ENCODE results near the gene P2RY10.

P2RY10 gene

DNA sequence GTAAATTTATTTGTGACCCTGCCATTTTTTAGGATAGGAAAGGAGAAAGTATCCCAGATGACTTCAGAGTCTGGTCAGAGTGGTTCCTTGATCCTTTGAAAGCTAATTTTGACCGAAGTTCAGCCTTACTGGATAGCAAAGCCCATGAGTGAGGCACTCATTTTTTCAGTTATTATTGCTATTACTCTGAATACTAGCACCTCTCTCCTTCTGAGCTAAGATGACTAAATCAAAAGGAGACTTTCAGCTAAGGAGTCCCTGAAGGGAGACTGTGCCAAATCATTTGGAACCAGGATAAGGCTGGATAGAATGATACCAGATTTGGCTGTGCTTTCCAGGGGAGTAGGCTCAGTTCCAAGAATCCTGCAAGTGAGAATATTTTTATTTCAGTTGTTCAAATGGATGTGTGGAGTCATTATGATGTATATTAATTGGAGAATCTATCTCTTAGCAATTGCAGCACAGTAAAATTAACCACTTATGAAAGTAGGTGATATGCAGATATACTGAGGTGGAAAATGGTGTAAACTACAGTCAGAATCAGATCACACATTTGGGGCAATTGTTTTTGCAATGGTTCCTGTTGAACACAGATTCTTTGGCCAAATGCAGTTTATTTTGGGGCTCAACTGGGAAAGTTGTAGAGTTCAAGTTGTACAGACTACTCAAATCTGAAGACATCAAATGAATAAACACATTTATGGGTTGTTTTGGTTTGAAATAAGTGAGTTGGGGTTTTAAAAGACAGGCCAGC lies 1.2 kb downstream of the P2RY10 start:
- H3K4me3 ChIP-seq (ENCODE audit: low read length) = no peak overlapping the region
- DNase-seq (ENCODE audit: low read depth) = no peak
- TF ChIP-seq, protein P1, sequence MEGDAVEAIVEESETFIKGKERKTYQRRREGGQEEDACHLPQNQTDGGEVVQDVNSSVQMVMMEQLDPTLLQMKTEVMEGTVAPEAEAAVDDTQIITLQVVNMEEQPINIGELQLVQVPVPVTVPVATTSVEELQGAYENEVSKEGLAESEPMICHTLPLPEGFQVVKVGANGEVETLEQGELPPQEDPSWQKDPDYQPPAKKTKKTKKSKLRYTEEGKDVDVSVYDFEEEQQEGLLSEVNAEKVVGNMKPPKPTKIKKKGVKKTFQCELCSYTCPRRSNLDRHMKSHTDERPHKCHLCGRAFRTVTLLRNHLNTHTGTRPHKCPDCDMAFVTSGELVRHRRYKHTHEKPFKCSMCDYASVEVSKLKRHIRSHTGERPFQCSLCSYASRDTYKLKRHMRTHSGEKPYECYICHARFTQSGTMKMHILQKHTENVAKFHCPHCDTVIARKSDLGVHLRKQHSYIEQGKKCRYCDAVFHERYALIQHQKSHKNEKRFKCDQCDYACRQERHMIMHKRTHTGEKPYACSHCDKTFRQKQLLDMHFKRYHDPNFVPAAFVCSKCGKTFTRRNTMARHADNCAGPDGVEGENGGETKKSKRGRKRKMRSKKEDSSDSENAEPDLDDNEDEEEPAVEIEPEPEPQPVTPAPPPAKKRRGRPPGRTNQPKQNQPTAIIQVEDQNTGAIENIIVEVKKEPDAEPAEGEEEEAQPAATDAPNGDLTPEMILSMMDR (IDR thresholded peaks at IDR 0.05; ENCODE audit: insufficient read depth, low read depth, low read length, missing control alignments) = no peak

DNA sequence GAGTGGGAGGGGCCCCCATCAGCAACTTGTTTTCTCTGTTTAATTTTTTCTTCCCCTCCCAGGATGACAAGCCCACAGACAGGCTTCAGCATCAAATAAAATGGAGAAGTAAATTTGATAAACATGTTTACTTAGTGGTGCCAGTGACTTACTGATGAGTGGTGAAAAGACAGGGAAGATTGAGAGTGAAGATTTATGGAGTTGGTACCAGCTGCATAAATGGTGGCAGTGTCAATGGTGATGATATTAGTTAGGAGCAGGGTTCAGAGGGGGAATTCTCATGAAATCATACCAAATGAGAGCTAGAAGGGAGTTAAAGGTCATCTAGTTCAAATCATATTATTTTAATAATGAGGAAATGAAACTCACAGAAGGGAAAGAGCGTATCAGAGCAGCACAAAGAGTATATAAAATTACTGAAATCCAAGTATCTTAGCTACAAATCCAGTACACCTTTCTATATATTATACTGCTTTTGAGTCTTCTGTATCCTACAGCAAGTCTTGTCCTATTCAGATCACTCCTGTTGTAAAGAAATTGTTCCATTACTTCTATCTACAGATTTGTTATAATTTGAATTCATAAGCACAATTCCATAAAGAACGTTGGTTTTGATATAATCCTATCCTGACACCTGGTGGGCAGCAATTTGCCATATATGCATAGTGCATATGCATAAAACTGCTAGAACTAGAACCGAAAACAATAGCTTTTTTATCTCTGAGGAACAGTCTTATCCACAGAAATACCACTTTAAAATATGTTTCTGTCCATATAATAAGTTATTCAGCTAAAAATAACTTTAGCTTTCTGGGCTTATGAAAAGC lies 5.0 kb downstream of the P2RY10 start:
- no peak for DNase-seq (ENCODE audit: low read depth)
- no peak overlapping the region for H3K4me3 ChIP-seq (ENCODE audit: low read length)
- TF ChIP-seq, protein P1 (IDR thresholded peaks at IDR 0.05; ENCODE audit: insufficient read depth, low read depth, low read length, missing control alignments) = no peak

DNA sequence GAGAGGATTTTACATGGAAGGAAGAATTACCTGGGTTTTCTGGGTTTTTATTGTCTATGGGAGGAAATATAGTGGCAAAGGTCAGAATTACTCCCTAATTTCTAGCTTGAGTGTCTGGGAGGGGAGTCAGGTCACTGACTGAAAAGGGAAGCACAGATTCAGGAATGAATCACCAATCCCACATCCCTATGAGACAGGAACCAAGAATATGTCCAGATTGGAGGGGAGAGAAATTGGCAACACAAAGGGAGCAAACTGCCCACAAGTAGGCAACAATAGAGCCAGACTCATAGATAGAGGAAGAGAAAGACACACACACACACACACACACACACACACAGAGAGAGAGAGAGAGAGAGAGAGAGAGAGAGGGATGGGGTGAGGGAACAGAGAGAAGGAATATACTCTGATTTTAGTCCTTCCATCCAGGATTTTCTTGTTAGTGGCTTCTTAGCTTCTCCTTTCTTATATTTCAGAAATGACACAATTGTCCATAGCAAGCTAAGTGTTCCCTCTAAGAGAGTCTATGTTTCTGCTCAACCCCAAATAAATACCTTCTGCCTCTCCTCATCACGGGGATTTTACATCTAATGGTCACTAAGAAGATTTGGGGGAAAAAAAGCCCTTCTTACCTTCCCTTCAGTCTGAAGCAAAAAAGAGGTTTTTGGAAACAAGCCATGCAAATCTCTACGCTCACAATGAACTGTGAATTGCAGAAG lies 12.0 kb downstream of the P2RY10 start:
- no peak overlapping the region for H3K4me3 ChIP-seq (ENCODE audit: low read length)
- no peak for DNase-seq (ENCODE audit: low read depth)
- TF ChIP-seq, protein P1 (IDR thresholded peaks at IDR 0.05; ENCODE audit: insufficient read depth, low read depth, low read length, missing control alignments) = no peak

DNA sequence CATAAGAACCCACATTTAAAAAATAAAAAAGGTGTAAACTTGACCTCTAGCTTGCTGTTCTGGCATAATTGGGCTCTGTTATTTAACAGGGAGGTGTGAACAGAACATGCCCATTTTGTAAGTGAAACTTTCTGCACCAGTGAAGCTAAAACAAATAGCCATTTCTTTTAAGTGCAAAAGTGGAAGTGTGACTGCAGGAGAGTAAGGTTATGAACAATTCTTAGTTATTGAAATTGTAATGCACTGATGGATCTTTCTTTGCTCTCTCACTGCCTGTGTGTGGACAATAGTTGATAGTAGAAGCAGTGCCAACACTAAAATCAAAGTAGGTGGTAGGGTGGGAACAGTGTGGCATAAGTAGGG lies 12.6 kb downstream of the P2RY10 start:
- DNase-seq (ENCODE audit: low read depth) = no peak
- H3K4me3 ChIP-seq (ENCODE audit: low read length) = no peak overlapping the region
- TF ChIP-seq, protein P1 (IDR thresholded peaks at IDR 0.05; ENCODE audit: insufficient read depth, low read depth, low read length, missing control alignments) = no peak

DNA sequence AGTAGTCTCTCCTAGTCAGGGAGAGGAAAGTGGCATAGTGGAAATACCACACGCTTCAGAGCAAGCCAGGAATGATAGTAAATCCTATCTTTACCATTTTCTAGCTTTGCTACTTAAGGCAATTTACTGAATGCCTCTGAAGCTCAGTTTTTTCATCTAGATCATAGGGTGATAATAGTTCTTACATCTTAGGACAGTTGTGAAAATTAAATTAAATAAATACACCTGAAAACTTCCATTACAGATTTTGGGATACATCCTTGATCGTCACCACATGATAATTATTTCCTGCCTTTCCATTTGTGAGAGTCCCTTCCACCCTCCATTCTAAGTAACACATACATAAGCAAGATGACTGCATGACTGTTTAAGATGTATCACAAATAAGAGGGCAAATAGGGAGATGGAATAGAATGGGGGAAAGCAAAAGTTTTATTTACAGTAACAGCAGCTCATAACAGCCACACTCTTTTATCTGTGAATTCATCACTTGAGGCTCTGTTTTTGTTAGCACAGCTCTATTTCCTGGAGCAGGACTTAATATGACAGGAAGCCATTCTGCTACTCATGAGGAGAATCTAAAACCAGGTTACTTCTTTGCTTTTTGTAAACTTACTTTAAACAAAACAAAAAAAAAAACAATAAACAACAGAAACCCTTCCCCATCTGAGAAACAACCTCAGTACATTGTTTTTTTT lies 13.4 kb downstream of the P2RY10 start:
- TF ChIP-seq, protein P1 (IDR thresholded peaks at IDR 0.05; ENCODE audit: insufficient read depth, low read depth, low read length, missing control alignments) = no peak
- H3K4me3 ChIP-seq (ENCODE audit: low read length) = no peak overlapping the region
- no peak for DNase-seq (ENCODE audit: low read depth)

DNA sequence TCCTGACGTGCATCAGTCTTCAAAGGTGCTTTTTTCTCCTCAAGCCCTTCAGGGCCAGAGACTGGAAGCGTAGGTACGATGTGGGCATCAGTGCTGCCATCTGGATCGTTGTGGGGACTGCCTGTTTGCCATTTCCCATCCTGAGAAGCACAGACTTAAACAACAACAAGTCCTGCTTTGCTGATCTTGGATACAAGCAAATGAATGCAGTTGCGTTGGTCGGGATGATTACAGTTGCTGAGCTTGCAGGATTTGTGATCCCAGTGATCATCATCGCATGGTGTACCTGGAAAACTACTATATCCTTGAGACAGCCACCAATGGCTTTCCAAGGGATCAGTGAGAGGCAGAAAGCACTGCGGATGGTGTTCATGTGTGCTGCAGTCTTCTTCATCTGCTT lies 15.7 kb downstream of the P2RY10 start:
- no peak for DNase-seq (ENCODE audit: low read depth)
- no peak overlapping the region for H3K4me3 ChIP-seq (ENCODE audit: low read length)
- TF ChIP-seq, protein P1 (IDR thresholded peaks at IDR 0.05; ENCODE audit: insufficient read depth, low read depth, low read length, missing control alignments) = no peak
